GM23338 (cell line): Measurements from ENCODE around the gene KISS1. TPM values are rescaled to one million over a fixed set of nuclear protein-coding genes. Genes with fewer than 3 reads are reported as not detected.

Source experiments
- ATAC-seq: fragments of 200-7000 bp; cut with Tn5 transposase; 3 replicates; pipeline ENCODE4 v1.9.1; 2020
- DNase-seq: peaks from one replicate; pipeline ENCODE4 v3.0.0-alpha.2; 2015; ENCODE audit warnings: low spot score
- H2AFZ ChIP-seq: fragments of 200-600 bp; sonication (generic); 2 replicates; pipeline ENCODE4 v1.8.0; 2016; ENCODE audit warnings: antibody characterized with exemption, mild to moderate bottlenecking, moderate library complexity
- H3F3A ChIP-seq: fragments of 200-600 bp; sonication (generic); replicated peaks from 2 replicates; pipeline ENCODE4 v1.8.0; 2017; ENCODE audit warnings: antibody characterized with exemption, mixed run types, low read depth
- H3K27ac ChIP-seq: fragments of 200-600 bp; sonication (generic); 2 replicates; pipeline ENCODE4 v1.6.1; 2016; ENCODE audit warnings: low read depth
- H3K27me3 ChIP-seq: fragments of 200-600 bp; sonication (generic); 2 replicates; pipeline ENCODE4 v1.8.0; 2016; ENCODE audit warnings: mild to moderate bottlenecking, mixed run types, moderate library complexity; ENCODE audit not compliant: insufficient read depth
- H3K36me3 ChIP-seq: fragments of 200-600 bp; sonication (generic); 2 replicates; pipeline ENCODE4 v1.8.0; 2016; ENCODE audit warnings: mild to moderate bottlenecking; ENCODE audit not compliant: insufficient read depth
- H3K4me1 ChIP-seq: fragments of 200-600 bp; sonication (generic); 2 replicates; pipeline ENCODE4 v1.8.0; 2016; ENCODE audit warnings: mild to moderate bottlenecking, moderate library complexity; ENCODE audit not compliant: insufficient read depth
- H3K4me2 ChIP-seq: fragments of 200-600 bp; sonication (generic); 2 replicates; pipeline ENCODE4 v1.7.1; 2017; ENCODE audit warnings: mixed run types
- H3K4me3 ChIP-seq: fragments of 200-600 bp; sonication (generic); 2 replicates; pipeline ENCODE4 v1.6.1; 2016; ENCODE audit warnings: mixed run types
- H3K79me2 ChIP-seq: fragments of 200-600 bp; sonication (generic); replicated peaks from 2 replicates; pipeline ENCODE4 v1.8.0; 2017; ENCODE audit warnings: mild to moderate bottlenecking; ENCODE audit not compliant: insufficient read depth
- H3K9me2 ChIP-seq: fragments of 200-600 bp; sonication (generic); 2 replicates; pipeline ENCODE4 v1.8.0; 2017; ENCODE audit not compliant: insufficient read depth
- H4K20me1 ChIP-seq: fragments of 200-600 bp; sonication (generic); replicated peaks from 2 replicates; pipeline ENCODE4 v1.8.0; 2017; ENCODE audit warnings: mild to moderate bottlenecking; ENCODE audit not compliant: insufficient read depth
- H3K27ac Mint-ChIP-seq: 2 replicates; pipeline ENCODE4 v1.8.0; 2020; ENCODE audit warnings: inconsistent platforms, mild to moderate bottlenecking, moderate library complexity, mixed read lengths
- H3K27me3 Mint-ChIP-seq: 3 replicates; pipeline ENCODE4 v1.8.0; 2022; ENCODE audit warnings: low read depth, mild to moderate bottlenecking, moderate library complexity, mixed read lengths, inconsistent platforms; ENCODE audit not compliant: insufficient read depth, poor library complexity
- H3K36me3 Mint-ChIP-seq: 3 replicates; pipeline ENCODE4 v1.8.0; 2021; ENCODE audit warnings: low read depth, mild to moderate bottlenecking, inconsistent platforms, moderate library complexity, mixed read lengths
- H3K4me1 Mint-ChIP-seq: 3 replicates; pipeline ENCODE4 v1.8.0; 2020; ENCODE audit warnings: mild to moderate bottlenecking, inconsistent platforms, mixed read lengths
- H3K4me3 Mint-ChIP-seq: 3 replicates; pipeline ENCODE4 v1.8.0; 2021; ENCODE audit warnings: moderate library complexity, mild to moderate bottlenecking, inconsistent platforms, mixed read lengths
- H3K9me3 Mint-ChIP-seq: 3 replicates; pipeline ENCODE4 v1.8.0; 2020; ENCODE audit warnings: moderate library complexity, mild to moderate bottlenecking, inconsistent platforms, mixed read lengths
- CREB1 ChIP-seq: fragments of 250-450 bp; sonication (Bioruptor Pico); IDR thresholded peaks from 2 replicates; pipeline ENCODE4 v1.5.0; 2020; ENCODE audit warnings: low read depth, mild to moderate bottlenecking, moderate library complexity
- NANOG ChIP-seq: IDR thresholded peaks from 2 replicates; pipeline ENCODE4 v1.6.1; 2016; ENCODE audit warnings: antibody characterized with exemption, borderline replicate concordance
- POLR2AphosphoS5 ChIP-seq: IDR thresholded peaks from 2 replicates; pipeline ENCODE4 v1.6.1; 2016; ENCODE audit warnings: antibody characterized with exemption, low read depth
- ZNF114 ChIP-seq: fragments of 250-450 bp; sonication (Bioruptor Pico); IDR thresholded peaks from 2 replicates; pipeline ENCODE4 v1.5.0; 2020; ENCODE audit warnings: mild to moderate bottlenecking, moderate library complexity
- ZNF331 ChIP-seq: fragments of 250-450 bp; sonication (Bioruptor Pico); IDR thresholded peaks from 2 replicates; pipeline ENCODE4 v1.5.0; 2020; ENCODE audit warnings: low read depth, mild to moderate bottlenecking, moderate library complexity
- polyA plus RNA-seq: library from polyadenylated mRNA; unstranded; fragments of >200 nt; fragmentation: Nextera tagmentation; extraction: Ambion mirVana; gene quantifications from 2 replicates; pipeline ENCODE4 v1.2.1, GENCODE V29; 2016
- total RNA-seq: library from RNA; depleted of rRNA; stranded (reverse); fragments of >200 nt; shearing (Covaris generic); gene quantifications from 2 replicates; pipeline ENCODE4 v1.2.3, GENCODE V29; 2014
- TF ChIP-seq, protein P1 (sequence below): fragments of 250-450 bp; sonication (Bioruptor Pico); IDR thresholded peaks from 2 replicates; pipeline ENCODE4 v1.5.0; 2020; ENCODE audit warnings: mild to moderate bottlenecking, moderate library complexity
- TF ChIP-seq, protein P2 (sequence below): IDR thresholded peaks from 2 replicates; pipeline ENCODE4 v1.6.1; 2016; ENCODE audit warnings: antibody characterized with exemption
- TF ChIP-seq, protein P3 (sequence below), 2 experiments: fragments of 200-600 bp in 1 of 2; sonication (generic) in 1 of 2; conservative IDR thresholded peaks; 2 replicates each; pipeline versions ENCODE4 v1.5.1 to v1.6.1; 2016 to 2017; ENCODE audit warnings: antibody characterized with exemption in 2 of 2, low read depth in 2 of 2, mild to moderate bottlenecking in 2 of 2, moderate library complexity in 1 of 2

Gene KISS1
- total and polyA plus RNA-seq, 2 experiments from 2014 or later = not detected

DNA sequence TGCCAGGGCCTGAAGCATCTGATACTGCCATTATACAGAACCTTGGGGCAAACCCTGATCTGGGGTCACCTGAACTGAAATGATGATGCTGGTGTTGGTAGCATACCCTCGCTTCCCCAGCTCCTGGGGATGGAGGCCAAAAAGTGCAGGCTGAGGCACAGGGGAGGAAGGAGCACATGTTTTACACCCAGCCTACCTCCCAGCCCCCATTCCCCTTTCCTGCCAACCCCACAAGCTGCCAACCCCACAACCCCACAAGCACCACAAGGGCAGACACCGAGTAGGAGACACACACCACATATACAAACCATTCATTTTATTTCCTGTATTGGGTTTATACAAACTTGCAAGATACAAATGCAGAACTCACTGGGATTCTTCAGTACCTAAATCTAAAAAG lies 22.3 kb upstream of the KISS1 start (continued):
- TF ChIP-seq, protein P1, sequence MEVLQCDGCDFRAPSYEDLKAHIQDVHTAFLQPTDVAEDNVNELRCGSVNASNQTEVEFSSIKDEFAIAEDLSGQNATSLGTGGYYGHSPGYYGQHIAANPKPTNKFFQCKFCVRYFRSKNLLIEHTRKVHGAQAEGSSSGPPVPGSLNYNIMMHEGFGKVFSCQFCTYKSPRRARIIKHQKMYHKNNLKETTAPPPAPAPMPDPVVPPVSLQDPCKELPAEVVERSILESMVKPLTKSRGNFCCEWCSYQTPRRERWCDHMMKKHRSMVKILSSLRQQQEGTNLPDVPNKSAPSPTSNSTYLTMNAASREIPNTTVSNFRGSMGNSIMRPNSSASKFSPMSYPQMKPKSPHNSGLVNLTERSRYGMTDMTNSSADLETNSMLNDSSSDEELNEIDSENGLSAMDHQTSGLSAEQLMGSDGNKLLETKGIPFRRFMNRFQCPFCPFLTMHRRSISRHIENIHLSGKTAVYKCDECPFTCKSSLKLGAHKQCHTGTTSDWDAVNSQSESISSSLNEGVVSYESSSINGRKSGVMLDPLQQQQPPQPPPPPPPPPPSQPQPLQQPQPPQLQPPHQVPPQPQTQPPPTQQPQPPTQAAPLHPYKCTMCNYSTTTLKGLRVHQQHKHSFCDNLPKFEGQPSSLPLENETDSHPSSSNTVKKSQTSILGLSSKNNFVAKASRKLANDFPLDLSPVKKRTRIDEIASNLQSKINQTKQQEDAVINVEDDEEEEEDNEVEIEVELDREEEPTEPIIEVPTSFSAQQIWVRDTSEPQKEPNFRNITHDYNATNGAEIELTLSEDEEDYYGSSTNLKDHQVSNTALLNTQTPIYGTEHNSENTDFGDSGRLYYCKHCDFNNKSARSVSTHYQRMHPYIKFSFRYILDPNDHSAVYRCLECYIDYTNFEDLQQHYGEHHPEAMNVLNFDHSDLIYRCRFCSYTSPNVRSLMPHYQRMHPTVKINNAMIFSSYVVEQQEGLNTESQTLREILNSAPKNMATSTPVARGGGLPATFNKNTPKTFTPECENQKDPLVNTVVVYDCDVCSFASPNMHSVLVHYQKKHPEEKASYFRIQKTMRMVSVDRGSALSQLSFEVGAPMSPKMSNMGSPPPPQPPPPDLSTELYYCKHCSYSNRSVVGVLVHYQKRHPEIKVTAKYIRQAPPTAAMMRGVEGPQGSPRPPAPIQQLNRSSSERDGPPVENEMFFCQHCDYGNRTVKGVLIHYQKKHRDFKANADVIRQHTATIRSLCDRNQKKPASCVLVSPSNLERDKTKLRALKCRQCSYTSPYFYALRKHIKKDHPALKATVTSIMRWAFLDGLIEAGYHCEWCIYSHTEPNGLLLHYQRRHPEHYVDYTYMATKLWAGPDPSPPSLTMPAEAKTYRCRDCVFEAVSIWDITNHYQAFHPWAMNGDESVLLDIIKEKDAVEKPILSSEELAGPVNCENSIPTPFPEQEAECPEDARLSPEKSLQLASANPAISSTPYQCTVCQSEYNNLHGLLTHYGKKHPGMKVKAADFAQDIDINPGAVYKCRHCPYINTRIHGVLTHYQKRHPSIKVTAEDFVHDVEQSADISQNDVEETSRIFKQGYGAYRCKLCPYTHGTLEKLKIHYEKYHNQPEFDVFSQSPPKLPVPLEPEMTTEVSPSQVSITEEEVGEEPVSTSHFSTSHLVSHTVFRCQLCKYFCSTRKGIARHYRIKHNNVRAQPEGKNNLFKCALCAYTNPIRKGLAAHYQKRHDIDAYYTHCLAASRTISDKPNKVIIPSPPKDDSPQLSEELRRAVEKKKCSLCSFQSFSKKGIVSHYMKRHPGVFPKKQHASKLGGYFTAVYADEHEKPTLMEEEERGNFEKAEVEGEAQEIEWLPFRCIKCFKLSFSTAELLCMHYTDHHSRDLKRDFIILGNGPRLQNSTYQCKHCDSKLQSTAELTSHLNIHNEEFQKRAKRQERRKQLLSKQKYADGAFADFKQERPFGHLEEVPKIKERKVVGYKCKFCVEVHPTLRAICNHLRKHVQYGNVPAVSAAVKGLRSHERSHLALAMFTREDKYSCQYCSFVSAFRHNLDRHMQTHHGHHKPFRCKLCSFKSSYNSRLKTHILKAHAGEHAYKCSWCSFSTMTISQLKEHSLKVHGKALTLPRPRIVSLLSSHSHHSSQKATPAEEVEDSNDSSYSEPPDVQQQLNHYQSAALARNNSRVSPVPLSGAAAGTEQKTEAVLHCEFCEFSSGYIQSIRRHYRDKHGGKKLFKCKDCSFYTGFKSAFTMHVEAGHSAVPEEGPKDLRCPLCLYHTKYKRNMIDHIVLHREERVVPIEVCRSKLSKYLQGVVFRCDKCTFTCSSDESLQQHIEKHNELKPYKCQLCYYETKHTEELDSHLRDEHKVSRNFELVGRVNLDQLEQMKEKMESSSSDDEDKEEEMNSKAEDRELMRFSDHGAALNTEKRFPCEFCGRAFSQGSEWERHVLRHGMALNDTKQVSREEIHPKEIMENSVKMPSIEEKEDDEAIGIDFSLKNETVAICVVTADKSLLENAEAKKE (CRISPR knock-in tag) = no peak
- TF ChIP-seq, protein P2, sequence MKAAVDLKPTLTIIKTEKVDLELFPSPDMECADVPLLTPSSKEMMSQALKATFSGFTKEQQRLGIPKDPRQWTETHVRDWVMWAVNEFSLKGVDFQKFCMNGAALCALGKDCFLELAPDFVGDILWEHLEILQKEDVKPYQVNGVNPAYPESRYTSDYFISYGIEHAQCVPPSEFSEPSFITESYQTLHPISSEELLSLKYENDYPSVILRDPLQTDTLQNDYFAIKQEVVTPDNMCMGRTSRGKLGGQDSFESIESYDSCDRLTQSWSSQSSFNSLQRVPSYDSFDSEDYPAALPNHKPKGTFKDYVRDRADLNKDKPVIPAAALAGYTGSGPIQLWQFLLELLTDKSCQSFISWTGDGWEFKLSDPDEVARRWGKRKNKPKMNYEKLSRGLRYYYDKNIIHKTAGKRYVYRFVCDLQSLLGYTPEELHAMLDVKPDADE = no peak
- TF ChIP-seq ZNF114 (CRISPR knock-in tag) (no peak), ZNF331 (no peak), NANOG (no peak)

DNA sequence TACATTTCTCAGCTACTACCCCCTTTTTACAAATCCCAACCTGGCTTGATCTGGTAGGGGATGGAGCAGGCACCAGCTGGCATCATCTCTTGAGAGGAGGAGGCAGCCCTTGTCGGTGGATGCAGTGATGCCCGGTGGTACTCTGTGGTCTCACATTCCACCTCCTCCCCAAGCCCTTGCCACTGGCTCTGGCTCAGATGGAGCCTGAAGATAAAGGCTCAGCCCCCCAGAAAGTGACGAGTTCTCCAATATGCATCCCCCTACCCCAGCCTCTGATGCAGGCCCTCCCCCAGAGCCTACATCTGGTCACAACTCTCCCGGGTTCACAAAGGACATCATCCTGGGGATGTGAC lies 21.3 kb upstream of the KISS1 start:
- H4K20me1 ChIP-seq = no peaks in the 10 kb centered on the region
- no peak for ATAC-seq
- no peak overlapping the region for H3K4me3 Mint-ChIP-seq
- H3K9me2 ChIP-seq = no peaks in the 10 kb centered on the region
- H3K36me3 Mint-ChIP-seq = peaks cover 3% of the 10 kb centered on the region; the same call in 1 of the 3 replicates
- H3F3A ChIP-seq = no peaks in the 10 kb centered on the region; the same call in 1 of the 2 replicates
- peaks cover 3% of the 10 kb centered on the region for H3K27me3 Mint-ChIP-seq
- no peak overlapping the region for H3K27ac ChIP-seq
- no peaks in the 10 kb centered on the region for H3K36me3 ChIP-seq
- H3K4me1 Mint-ChIP-seq = peaks cover 12% of the 10 kb centered on the region; the same call in 2 of the 3 replicates
- no peak overlapping the region for H3K4me2 ChIP-seq
- no peaks in the 10 kb centered on the region for H3K27me3 ChIP-seq
- H3K4me1 ChIP-seq = peaks cover 8% of the 10 kb centered on the region; the same call in 1 of the 2 replicates
- no peak for DNase-seq
- no peaks in the 10 kb centered on the region for H3K9me3 Mint-ChIP-seq
- no peaks in the 10 kb centered on the region for H3K79me2 ChIP-seq
- no peak overlapping the region for H3K27ac Mint-ChIP-seq
- H2AFZ ChIP-seq = no peak overlapping the region
- no peak overlapping the region for H3K4me3 ChIP-seq
- TF ChIP-seq, protein P3, sequence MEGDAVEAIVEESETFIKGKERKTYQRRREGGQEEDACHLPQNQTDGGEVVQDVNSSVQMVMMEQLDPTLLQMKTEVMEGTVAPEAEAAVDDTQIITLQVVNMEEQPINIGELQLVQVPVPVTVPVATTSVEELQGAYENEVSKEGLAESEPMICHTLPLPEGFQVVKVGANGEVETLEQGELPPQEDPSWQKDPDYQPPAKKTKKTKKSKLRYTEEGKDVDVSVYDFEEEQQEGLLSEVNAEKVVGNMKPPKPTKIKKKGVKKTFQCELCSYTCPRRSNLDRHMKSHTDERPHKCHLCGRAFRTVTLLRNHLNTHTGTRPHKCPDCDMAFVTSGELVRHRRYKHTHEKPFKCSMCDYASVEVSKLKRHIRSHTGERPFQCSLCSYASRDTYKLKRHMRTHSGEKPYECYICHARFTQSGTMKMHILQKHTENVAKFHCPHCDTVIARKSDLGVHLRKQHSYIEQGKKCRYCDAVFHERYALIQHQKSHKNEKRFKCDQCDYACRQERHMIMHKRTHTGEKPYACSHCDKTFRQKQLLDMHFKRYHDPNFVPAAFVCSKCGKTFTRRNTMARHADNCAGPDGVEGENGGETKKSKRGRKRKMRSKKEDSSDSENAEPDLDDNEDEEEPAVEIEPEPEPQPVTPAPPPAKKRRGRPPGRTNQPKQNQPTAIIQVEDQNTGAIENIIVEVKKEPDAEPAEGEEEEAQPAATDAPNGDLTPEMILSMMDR (conservative IDR thresholded peaks at IDR 0.05; ENCODE audit: low read depth in 2 of 2) = no peak
- no peak for TF ChIP-seq CREB1 (CRISPR knock-in tag)
- no peak for TF ChIP-seq POLR2AphosphoS5
- TF ChIP-seq ZNF331 = no peak
